Right lung (tissue), 5 donors: Measurements from ENCODE around the gene AHRR. TPM values are rescaled to one million over a fixed set of nuclear protein-coding genes. Genes with fewer than 3 reads are reported as not detected.

Source experiments
- DNase-seq, 2 donors: peaks; one replicate each; pipeline ENCODE4 v3.0.0-alpha.2; 2013
- polyA plus RNA-seq, 5 donors: library from polyadenylated mRNA; unstranded; fragments of 120-200 nt; gene quantifications; one replicate each; pipeline versions ENCODE4 v1.2.1 to v1.2.3, GENCODE V29; 2013; ENCODE audit warnings: inconsistent platforms in 1 of 5, low replicate concordance in 1 of 5; ENCODE audit not compliant: insufficient read length in 5 of 5, insufficient read depth in 1 of 5

The AHRR gene
- polyA plus RNA-seq, 5 donors, result 2.5 to 7.6 (median 4.9) TPM

- peak; percentile 67 to 78 for DNase-seq
Observed at GRCh38 chr5:442335-443238, 121.1 kb downstream of the AHRR start, which contains the start of gene EXOC3. TSS of gene EXOC3 (plus strand) at chr5:443176. CDS start at chr5:446206, 3,030 bp downstream.

- DNase-seq, result no peak
Observed at GRCh38 chr5:443239-444151, 122.0 kb downstream of the AHRR start.

- DNase-seq, result no peak
Observed at GRCh38 chr5:444226-444625, 122.7 kb downstream of the AHRR start.

DNA sequence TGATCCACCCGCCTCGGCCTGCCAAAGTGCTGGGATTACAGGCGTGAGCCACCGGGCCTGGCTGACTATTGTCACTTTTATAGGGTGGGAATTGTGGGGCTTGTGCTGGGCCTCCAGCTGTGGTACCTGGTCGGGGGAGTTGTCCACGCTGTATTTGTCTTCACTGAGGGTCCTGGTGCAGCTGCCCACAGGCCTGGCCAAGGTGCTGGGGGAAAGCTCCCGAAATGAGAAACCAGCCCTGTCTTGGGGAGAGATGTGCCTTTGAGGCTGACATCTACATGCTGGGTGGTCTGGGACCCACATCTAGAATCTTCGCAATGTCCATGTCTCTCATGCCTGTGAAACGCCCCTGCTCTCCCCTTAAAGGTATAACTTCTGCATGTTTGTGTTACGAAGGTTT, 124.1 kb downstream of the AHRR start:
- DNase-seq, result no peak

DNA sequence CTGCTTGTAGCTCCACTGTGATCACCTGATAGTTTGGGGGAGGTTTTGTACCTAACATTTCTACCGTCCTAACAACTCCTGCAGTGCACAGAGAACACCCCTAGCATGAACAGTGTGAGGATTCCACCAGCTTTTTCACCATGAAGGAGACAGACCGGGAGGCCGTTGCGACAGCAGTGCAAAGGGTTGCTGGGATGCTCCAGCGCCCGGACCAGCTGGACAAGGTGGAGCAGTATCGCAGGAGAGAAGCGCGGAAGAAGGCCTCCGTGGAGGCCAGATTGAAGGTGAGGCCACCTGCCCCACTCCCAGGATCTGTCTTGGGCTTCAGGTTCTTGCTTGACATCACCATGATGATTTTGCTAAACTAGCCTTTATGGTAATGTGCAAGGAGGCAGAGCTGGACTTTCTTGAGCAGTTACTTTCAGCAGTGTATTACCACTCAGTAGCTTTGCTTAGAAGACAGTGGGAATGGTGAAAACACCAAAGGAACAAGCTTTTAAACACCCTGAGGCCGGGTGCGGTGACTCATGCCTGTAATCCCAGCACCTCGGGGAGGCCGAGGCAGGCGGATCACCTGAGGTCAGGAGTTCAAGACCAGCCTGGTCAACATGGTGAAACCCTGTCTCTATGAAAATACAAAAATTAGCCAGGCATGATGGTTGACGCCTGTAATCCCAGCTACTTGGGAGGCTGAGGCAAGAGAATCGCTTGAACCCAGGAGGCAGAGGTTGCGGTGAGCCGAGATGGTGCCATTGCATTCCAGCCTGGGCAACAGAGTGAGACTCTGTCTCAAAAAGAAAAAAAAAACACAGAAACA, 124.8 kb downstream of the AHRR start:
- no peak for DNase-seq

DNA sequence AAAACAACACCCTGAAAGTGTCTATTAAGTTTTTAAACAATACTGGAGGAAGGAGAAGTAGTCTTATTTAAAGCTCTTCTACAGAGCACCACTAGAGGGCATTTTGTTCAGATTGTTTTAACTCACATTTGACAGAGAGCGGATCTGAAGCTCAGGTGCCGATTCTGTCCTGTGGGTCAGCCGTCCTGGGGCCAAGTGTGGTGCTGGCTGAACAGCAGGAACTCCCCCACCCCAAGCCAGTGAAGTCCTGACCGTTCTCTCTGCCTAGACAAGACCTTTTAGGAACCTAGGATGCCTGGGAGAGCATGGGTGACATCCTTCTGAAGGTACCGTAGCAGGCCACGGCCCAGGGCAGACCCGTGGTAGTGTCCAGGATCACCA, 125.4 kb downstream of the AHRR start:
- no peak for DNase-seq

DNA sequence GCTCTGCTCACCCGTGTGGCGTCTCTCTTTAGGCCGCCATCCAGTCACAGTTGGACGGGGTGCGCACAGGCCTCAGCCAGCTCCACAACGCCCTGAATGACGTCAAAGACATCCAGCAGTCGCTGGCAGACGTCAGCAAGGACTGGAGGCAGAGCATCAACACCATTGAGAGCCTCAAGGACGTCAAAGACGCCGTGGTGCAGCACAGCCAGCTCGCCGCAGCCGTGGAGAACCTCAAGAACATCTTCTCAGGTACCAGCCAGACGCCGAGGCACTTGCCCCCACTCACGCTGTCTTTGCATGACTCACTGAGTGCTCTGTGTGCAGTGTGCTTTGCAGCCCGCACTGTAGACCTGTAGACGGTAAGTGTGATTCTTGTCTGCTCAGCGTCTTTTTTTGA, 126.0 kb downstream of the AHRR start:
- no peak for DNase-seq

DNA sequence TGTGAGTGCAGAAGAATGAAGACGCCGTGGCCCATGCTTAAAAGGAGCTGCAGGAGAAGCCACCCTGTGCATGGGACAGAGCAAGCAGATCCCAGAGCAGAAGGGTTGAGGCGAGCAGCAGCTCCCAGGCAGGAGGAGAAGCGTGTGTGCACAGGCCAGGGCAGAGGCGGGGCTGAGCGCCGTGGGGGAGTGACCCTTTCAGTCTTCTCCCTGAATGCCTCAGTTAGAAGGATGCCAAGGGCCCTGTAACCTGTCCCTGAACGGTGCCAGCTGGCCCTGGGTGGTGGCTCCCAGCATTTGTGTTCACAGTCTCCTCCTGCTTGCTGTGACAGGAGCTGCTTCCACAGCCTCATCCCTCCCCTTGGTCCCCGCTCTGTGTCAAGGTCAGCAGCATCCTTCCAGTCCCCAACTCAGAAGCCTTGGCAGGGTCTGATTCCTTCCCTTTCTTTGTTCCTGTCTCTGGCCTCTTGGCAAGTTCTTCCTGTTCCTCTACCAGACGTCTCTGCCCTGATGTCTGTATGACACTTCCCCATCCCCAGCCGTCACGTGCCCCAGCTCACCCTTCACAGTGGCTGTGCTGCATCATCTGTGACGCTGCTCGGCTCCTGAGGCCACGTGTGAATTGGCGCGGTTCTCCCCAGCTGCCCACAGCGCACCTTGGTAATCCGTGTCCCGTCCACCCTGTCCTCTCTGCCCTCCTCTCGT, 126.7 kb downstream of the AHRR start:
- DNase-seq, result no peak

DNA sequence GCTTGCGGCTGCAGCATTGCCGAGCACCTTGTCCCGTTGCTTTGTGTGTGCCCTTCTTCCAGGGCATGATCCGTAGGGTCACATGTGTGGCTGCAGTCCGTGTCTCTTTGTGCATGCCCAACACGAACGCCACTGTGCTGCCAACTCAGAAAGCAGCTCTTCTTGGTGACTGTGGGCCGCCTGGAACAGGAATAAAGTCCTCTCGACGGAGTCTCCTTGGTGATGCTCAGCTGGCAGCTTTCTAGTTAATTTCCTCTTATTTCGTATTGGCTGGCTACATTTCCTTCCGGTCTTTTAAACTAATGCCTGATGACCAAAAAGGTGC, 127.2 kb downstream of the AHRR start:
- DNase-seq, result no peak

GRCh38 chr5:449151-449550, 127.6 kb downstream of the AHRR start:
- no peak for DNase-seq

DNA sequence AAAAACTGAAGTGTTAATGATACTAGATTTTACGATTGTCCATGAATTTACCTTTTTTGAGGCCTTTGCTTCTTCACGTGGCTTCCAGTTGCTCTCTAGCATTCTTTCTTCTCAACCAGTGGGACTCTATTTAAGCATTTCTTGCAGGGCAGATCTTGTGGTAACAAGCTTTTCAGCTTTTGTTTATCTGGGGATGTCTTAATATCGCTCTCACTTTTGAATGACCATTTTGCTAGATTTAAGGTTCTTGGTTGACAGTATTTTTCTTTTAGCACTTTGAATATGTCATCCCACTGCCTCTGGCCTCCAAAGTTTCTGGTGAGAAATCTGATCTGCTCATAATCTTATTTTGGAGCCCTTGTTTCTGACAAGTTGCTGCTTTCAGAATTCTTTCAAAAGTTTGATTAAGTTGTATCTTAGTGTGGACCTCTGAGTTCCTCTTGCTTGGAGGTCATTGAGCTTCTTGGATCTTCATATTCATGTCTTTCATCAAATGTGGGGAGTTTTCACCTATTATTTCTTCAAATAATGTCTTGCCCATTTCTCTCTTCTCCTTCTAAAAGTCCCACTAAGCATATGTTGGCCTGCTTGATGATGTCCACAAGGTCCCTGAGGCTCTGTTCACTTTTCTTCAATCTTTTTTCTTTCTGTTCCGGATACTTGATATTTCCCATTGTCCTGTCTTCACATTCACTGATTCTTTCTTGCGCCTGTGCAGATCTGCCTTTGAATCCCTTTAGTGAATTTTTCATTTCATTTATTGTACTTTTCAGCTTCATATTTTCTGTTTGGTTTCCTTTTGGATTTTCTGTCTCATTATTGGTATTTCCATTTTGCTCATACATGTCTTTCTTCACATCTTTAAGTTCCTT, 130.3 kb downstream of the AHRR start:
- DNase-seq, result no peak

- no peak for DNase-seq
Observed at GRCh38 chr5:452978-453710, 131.6 kb downstream of the AHRR start.

DNA sequence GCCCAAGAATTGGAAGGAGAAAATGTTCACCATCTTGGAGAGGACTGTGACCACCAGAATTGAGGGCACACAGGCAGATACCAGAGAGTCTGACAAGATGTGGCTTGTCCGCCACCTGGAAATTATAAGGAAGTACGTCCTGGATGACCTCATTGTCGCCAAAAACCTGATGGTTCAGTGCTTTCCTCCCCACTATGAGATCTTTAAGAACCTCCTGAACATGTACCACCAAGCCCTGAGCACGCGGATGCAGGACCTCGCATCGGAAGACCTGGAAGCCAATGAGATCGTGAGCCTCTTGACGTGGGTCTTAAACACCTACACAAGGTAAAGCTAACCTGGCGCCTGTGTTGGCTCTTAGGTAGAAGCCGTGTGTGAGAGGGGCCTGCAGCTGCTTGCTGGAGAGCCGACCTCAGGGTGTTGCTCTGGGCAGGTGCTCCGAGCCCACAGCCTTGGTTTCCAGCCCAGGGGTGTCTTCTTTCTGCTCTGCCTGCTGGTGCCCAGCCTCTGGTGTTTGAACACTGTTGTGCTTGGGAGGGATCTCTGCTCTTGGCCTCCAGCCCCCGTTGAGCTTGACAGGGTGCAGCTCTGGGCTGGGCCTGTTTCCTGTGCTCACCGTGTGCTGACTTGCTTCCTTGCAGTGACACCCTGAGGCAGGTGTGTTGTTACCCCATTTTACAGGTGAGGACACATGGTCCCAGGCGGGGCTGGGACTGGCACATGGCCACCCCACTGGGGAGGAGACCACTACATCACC, 132.4 kb downstream of the AHRR start:
- no peak for DNase-seq

DNA sequence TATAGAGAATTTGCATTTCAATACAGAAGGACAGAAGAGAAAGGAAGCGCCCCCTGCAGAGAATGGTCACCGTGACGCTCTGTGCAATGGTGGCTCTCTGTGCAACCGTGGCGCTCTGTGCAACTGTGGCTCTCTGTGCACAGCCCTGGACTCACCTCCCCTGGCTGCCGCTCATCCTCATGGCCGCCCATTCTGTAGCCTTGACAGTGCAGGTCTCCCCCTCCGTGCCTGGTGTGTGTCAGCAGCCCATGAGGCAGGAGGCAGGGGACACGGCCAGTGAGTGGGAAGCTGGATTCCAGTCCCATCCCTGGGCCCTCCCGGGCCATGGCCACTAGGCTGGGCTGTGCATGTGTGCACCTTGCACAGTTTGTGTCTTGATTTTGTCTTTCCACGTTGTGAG, 133.4 kb downstream of the AHRR start:
- no peak for DNase-seq

DNA sequence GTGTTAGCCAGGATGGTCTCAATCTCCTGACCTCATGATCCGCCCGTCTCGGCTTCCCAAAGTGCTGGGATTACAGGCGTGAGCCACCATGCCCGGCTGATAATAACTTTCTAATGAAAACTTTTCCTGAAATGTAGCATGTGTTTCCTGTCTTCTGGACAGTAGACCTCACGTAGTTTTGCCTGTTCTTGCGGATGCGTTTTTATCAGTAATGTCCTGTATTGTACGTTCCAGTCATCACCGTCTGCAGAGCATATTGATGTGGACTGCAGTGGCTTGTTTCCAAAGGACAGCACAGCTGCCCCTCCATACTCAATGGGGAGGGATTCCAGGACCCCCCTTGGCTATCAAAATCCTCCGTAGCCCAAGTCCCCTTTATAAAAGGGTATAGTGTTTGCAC, 134.3 kb downstream of the AHRR start:
- DNase-seq, result no peak

GRCh38 chr5:456351-457194, 135.1 kb downstream of the AHRR start:
- no peak for DNase-seq

- DNase-seq, result no peak
Observed at GRCh38 chr5:457195-457961, 135.9 kb downstream of the AHRR start.
